DOHH2 (cell line): ENCODE measurements around the gene MAP3K9.

Experiments used
- H3F3A ChIP-seq: fragments of 200-600 bp; sonication (generic), shearing (Covaris generic); 2 replicates; pipeline ENCODE4 v1.6.0; 2016; ENCODE audit warnings: antibody characterized with exemption, mild to moderate bottlenecking; ENCODE audit not compliant: control insufficient read depth, insufficient read depth
- H3K27ac ChIP-seq: fragments of 200-600 bp; sonication (generic); 2 replicates; pipeline ENCODE4 v1.5.1; 2014; ENCODE audit warnings: low read depth, mild to moderate bottlenecking, low read length, moderate library complexity
- H3K27me3 ChIP-seq: fragments of 200-600 bp; sonication (generic); 2 replicates; pipeline ENCODE4 v1.6.1; 2014; ENCODE audit warnings: mild to moderate bottlenecking, low read length, mixed read lengths; ENCODE audit not compliant: control insufficient read depth
- H3K36me3 ChIP-seq: fragments of 200-600 bp; sonication (generic); 2 replicates; pipeline ENCODE4 v1.6.1; 2014; ENCODE audit warnings: mild to moderate bottlenecking, low read length, moderate library complexity, mixed read lengths; ENCODE audit not compliant: control insufficient read depth
- H3K4me1 ChIP-seq: fragments of 200-600 bp; sonication (generic); 2 replicates; pipeline ENCODE4 v1.6.1; 2014; ENCODE audit warnings: mild to moderate bottlenecking, low read length, mixed read lengths; ENCODE audit not compliant: control insufficient read depth
- H3K4me2 ChIP-seq: fragments of 200-600 bp; sonication (generic); 2 replicates; pipeline ENCODE4 v1.6.0; 2014; ENCODE audit warnings: mild to moderate bottlenecking, low read length, moderate library complexity
- H3K4me3 ChIP-seq: fragments of 200-600 bp; sonication (generic); 2 replicates; pipeline ENCODE4 v1.5.1; 2014; ENCODE audit warnings: mild to moderate bottlenecking, low read length, mixed read lengths
- H3K79me2 ChIP-seq: fragments of 200-600 bp; sonication (generic); 2 replicates; pipeline ENCODE4 v1.6.1; 2014; ENCODE audit warnings: mild to moderate bottlenecking, low read length, mixed read lengths; ENCODE audit not compliant: control insufficient read depth
- H3K9me2 ChIP-seq: fragments of 200-600 bp; sonication (generic); replicated peaks from 2 replicates; pipeline ENCODE4 v1.6.1; 2014; ENCODE audit warnings: mild to moderate bottlenecking, low read length, mixed read lengths; ENCODE audit not compliant: control insufficient read depth
- H3K9me3 ChIP-seq: fragments of 200-600 bp; sonication (generic); 2 replicates; pipeline ENCODE4 v1.6.1; 2014; ENCODE audit warnings: antibody characterized with exemption, low read length, mixed read lengths; ENCODE audit not compliant: control insufficient read depth, insufficient read depth
- H4K20me1 ChIP-seq: fragments of 200-600 bp; sonication (generic); 2 replicates; pipeline ENCODE4 v1.6.0; 2014; ENCODE audit warnings: low read depth, mild to moderate bottlenecking, antibody characterized with exemption, low read length, moderate library complexity; ENCODE audit not compliant: control insufficient read depth, insufficient read depth
- EZH2phosphoT487 ChIP-seq: fragments of 200-600 bp; sonication (generic); IDR thresholded peaks from 2 replicates; pipeline ENCODE4 v1.6.1; 2017; ENCODE audit warnings: borderline replicate concordance, mild to moderate bottlenecking, antibody characterized with exemption, low read length, moderate library complexity, mixed read lengths
- TF ChIP-seq, protein P1 (sequence below): fragments of 200-600 bp; sonication (generic); IDR thresholded peaks from one replicate; pipeline ENCODE4 v1.5.1; 2014; ENCODE audit warnings: antibody characterized with exemption, mild to moderate bottlenecking, low read depth, low read length; ENCODE audit not compliant: poor library complexity, severe bottlenecking

The MAP3K9 gene

GRCh38 chr14:70699646-70700045 is 109.7 kb downstream of the MAP3K9 start:
- H3K4me1 ChIP-seq = peaks cover 19% of the 10 kb centered on the region
- no peaks in the 10 kb centered on the region for H3K27me3 ChIP-seq
- no peaks in the 10 kb centered on the region for H3F3A ChIP-seq
- no peak overlapping the region for H3K27ac ChIP-seq
- H3K9me3 ChIP-seq = no peaks in the 10 kb centered on the region
- TF ChIP-seq EZH2phosphoT487 = no peak
- TF ChIP-seq, protein P1, sequence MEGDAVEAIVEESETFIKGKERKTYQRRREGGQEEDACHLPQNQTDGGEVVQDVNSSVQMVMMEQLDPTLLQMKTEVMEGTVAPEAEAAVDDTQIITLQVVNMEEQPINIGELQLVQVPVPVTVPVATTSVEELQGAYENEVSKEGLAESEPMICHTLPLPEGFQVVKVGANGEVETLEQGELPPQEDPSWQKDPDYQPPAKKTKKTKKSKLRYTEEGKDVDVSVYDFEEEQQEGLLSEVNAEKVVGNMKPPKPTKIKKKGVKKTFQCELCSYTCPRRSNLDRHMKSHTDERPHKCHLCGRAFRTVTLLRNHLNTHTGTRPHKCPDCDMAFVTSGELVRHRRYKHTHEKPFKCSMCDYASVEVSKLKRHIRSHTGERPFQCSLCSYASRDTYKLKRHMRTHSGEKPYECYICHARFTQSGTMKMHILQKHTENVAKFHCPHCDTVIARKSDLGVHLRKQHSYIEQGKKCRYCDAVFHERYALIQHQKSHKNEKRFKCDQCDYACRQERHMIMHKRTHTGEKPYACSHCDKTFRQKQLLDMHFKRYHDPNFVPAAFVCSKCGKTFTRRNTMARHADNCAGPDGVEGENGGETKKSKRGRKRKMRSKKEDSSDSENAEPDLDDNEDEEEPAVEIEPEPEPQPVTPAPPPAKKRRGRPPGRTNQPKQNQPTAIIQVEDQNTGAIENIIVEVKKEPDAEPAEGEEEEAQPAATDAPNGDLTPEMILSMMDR = no peak
- no peak overlapping the region for H3K4me2 ChIP-seq
- no peak overlapping the region for H3K4me3 ChIP-seq
- no peaks in the 10 kb centered on the region for H3K36me3 ChIP-seq
- H3K79me2 ChIP-seq = no peaks in the 10 kb centered on the region
- no peaks in the 10 kb centered on the region for H3K9me2 ChIP-seq
- no peaks in the 10 kb centered on the region for H4K20me1 ChIP-seq

DNA sequence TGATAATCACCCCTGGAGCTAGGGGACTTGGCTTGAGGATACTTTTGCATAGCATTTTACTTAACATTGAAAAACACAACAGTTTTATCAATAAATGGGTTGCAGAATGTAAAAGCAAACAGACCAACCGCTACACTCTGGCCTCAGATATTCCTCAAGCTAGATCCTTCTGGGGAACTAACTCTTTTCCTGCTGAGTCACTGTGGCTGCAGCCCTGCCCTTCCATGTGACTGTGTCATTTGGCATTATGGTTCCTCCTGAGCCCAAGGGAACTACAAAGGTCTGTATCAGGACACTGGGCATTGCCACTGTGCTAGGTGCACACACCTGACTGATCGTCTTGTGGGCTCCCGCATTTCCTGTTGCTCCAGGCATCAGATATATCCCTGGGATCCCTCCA is 111.0 kb downstream of the MAP3K9 start:
- Histone ChIP-seq H3K79me2 (no peaks in the 10 kb centered on the region), H3K9me3 (no peaks in the 10 kb centered on the region), H3K4me1 (peaks cover 19% of the 10 kb centered on the region), H3K27ac (no peak overlapping the region), H3F3A (no peaks in the 10 kb centered on the region), H3K4me3 (no peak overlapping the region), H3K36me3 (no peaks in the 10 kb centered on the region), H3K9me2 (no peaks in the 10 kb centered on the region), H4K20me1 (no peaks in the 10 kb centered on the region), H3K4me2 (no peak overlapping the region), H3K27me3 (no peaks in the 10 kb centered on the region)
- TF ChIP-seq, protein P1 = no peak
- no peak for TF ChIP-seq EZH2phosphoT487

DNA sequence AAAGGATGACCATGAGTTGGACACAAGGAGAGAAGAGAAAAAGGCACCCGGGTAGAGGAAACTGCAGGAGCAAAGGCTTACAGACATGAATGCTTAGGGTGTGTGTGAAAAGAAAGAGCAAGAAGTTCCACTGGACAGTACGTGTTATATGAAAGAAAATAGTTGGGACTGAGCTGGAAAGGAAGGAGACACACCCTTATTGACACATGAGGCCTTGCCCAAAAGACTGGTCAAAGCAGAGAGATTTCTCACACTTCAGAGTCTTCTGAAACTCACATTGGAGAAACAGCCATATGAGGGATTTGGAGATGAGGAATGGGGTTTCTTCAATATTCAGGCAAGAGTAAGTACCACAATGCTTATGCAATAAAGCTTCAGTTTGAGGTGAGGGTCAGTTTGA is 111.6 kb downstream of the MAP3K9 start:
- TF ChIP-seq EZH2phosphoT487 = no peak
- TF ChIP-seq, protein P1 = no peak
- Histone ChIP-seq H3K9me3 (no peaks in the 10 kb centered on the region), H3K27ac (no peak overlapping the region), H3F3A (no peaks in the 10 kb centered on the region), H3K36me3 (no peaks in the 10 kb centered on the region), H3K9me2 (no peaks in the 10 kb centered on the region), H3K4me2 (no peak overlapping the region), H4K20me1 (no peaks in the 10 kb centered on the region), H3K27me3 (no peaks in the 10 kb centered on the region), H3K4me1 (peaks cover 19% of the 10 kb centered on the region), H3K4me3 (no peak overlapping the region), H3K79me2 (no peaks in the 10 kb centered on the region)

- no peaks in the 10 kb centered on the region for H3K27me3 ChIP-seq
- H3K27ac ChIP-seq = no peak overlapping the region
- no peak overlapping the region for H3K4me2 ChIP-seq
- H3K9me2 ChIP-seq = no peaks in the 10 kb centered on the region
- no peaks in the 10 kb centered on the region for H3K9me3 ChIP-seq
- no peak for TF ChIP-seq EZH2phosphoT487
- TF ChIP-seq, protein P1 = no peak
- no peaks in the 10 kb centered on the region for H4K20me1 ChIP-seq
- no peak overlapping the region for H3K4me3 ChIP-seq
- no peaks in the 10 kb centered on the region for H3K36me3 ChIP-seq
- H3F3A ChIP-seq = no peaks in the 10 kb centered on the region
- H3K4me1 ChIP-seq = peaks cover 10% of the 10 kb centered on the region
- no peaks in the 10 kb centered on the region for H3K79me2 ChIP-seq
These were observed 113.3 kb downstream of the MAP3K9 start for GRCh38 chr14:70696026-70696425.
